Hepatocyte (in vitro differentiated cells): Measurements from ENCODE around the gene NAIF1.

Source experiments
- CTCF ChIP-seq: fragments of 200-600 bp; sonication (generic); IDR thresholded peaks from 2 replicates; pipeline ENCODE4 v1.5.1; 2016; ENCODE audit warnings: antibody characterized with exemption, mild to moderate bottlenecking; ENCODE audit not compliant: poor library complexity
- EZH2 ChIP-seq: fragments of 200-600 bp; sonication (generic); IDR thresholded peaks from 2 replicates; pipeline ENCODE4 v1.6.1; 2016; ENCODE audit warnings: antibody characterized with exemption, mild to moderate bottlenecking, borderline replicate concordance

DNA sequence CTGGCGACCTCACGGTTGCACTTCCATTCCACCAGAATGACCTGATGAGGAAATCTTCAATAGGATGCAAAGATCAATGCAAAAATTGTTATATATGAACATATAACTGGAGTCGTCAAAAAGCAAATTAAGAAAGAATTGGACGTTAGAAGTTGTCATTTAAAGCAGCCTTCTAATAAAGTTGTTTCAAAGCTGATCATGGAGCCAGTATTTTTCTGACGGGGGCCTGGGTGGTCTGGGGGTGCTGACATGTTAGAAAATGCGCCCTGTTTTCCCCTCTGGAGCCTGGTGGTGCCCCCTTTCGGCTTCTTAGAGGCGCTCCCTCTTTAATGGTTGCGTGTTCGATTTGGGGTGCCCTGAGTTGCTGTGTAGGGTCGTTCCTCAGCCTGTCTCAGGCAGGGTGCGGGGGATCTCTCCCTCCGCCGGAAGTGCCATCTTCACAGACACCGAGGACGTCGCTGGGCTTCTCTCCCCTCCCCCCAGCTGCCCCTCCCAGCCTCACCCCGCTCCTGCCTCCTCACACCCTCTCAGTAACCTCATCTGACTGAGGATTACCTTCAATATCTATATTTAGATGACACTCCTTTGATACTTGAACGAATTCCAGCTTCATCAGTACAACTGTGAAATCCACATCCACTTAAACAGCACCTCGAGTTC lies 42.1 kb upstream of the NAIF1 start:
- TF ChIP-seq CTCF (no peak), EZH2 (no peak)
